CD4-positive, alpha-beta T cell treated with Interleukin-12 subunit alpha and Interleukin-12 subunit beta, for 1 hour (primary cell): Measurements from ENCODE around the gene SNTB2.
A peak's percentile ranks its signal among the peaks of the same experiment; 100 is the strongest.
"Not testable (repeated sequence)": the region's sequence is repeated elsewhere in the genome, so short reads cannot be mapped to it uniquely, and the experiment has no call there.

Experiments
- DNase-seq: peaks from one replicate; pipeline ENCODE4 v3.0.0-alpha.2; 2020

Gene SNTB2

DNA sequence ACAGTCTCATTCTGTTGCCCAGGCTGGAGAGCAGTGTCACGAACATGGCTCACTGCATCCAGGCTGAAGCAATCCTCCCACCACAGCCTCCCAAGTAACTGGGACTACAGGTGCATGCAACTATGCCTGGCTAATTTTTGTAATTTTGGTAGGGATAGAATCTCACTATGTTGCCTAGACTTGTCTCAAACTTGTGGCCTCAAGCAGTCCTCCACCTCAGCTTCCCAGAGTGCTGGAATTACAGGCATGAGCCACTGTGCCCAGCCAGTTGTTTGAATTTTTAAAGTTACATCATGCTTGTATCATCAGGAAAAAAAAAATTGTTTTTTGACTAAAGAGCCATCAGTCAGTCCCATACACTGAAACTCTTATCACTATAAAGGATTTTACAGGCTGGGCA, 107.1 kb downstream of the SNTB2 start:
- no peak for DNase-seq

GRCh38 chr16:69296771-69297170, 109.8 kb downstream of the SNTB2 start:
- not testable (repeated sequence) for DNase-seq

- DNase-seq: no peak
Measured at GRCh38 chr16:69298261-69298660, 111.3 kb downstream of the SNTB2 start.

- DNase-seq: no peak
Measured at GRCh38 chr16:69301187-69301586, 114.2 kb downstream of the SNTB2 start.

DNA sequence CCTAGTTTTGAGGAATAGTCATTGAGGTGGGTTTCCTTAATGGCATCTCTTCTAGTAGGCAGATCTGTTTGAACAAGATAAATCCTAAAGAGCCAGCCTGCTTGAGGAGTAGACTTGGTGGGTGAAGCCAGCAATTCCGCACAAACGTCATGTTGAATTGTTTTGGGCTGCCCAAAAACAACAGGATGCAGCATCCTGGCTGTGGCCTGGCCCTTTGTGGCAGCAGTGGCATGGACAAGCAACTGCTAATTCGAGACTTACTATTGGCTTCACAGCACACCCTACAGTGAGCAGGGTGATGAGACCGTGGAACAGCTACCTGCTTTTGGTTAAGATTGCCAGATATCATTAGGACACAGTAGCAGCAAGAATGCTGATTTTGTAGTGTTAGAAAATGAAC, 114.9 kb downstream of the SNTB2 start:
- DNase-seq: no peak

DNA sequence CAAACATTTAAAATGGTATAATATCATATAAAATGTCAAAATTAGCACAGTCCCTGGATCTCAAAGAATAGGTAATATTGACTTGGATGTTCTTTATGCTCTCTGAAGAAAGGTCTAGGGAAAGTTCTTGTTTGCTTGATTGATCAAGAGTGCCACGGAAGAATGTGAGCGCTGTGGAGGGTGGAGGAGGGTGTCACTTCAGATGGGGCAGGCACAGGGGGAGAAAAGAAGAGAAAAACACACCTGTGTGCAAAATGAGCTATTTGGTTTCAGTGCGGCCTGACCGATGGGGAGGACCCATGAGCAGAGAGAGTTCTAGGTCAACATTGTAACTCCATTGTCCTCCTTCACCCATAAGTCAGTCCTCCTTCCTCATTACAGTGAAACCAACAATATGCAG, 115.3 kb downstream of the SNTB2 start:
- DNase-seq: no peak

- DNase-seq: no peak
Measured at GRCh38 chr16:69306031-69306430, 119.1 kb downstream of the SNTB2 start.

GRCh38 chr16:69307091-69307490, 120.1 kb downstream of the SNTB2 start:
- DNase-seq: no peak

DNA sequence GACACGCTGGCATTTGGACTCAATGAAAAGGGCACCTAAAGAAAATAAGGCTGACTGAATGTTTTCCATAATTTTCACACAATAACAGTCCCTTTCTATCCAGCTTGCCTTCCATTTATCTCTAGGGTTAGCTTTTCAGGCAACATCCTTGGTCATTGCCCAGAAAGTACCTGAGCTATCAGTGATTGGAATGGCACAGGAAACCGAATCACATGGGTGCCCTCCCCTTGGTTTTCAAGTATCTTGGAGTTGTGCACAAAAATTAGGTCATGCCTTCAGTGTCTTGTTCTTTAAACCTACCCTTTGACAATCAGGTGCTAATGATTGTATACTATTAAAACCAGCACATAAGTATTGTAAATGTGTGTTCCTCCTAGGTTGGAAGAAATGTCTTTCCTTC, 120.9 kb downstream of the SNTB2 start:
- no peak for DNase-seq

- no peak for DNase-seq
Measured at GRCh38 chr16:69309316-69309715, 122.4 kb downstream of the SNTB2 start.

- peak; percentile 98 for DNase-seq
Measured at GRCh38 chr16:69310653-69311532, 123.9 kb downstream of the SNTB2 start, which contains the start of gene VPS4A. TSS of gene VPS4A (plus strand) at chr16:69311350. CDS start at chr16:69311512, 162 bp downstream.

GRCh38 chr16:69311533-69312387, 124.8 kb downstream of the SNTB2 start:
- peak; percentile 45 for DNase-seq

DNA sequence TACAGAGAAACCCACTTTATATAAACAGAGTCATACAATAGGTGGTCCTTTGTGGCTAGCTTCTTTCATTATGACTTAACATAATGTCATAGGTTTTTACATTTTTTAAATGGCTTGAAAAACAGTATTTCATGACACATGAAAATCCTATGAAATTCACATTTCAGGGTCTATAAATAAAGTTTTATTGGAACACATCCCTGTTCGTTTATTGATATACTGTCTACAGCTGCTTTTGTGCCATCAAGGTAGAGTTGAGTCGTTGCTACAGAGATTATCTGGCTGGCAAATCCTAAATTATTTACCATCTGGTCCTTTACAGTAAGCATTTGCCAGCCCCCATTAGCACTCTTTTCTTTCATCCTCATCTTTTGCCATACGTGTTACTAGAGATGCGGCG, 126.5 kb downstream of the SNTB2 start:
- no peak for DNase-seq

DNA sequence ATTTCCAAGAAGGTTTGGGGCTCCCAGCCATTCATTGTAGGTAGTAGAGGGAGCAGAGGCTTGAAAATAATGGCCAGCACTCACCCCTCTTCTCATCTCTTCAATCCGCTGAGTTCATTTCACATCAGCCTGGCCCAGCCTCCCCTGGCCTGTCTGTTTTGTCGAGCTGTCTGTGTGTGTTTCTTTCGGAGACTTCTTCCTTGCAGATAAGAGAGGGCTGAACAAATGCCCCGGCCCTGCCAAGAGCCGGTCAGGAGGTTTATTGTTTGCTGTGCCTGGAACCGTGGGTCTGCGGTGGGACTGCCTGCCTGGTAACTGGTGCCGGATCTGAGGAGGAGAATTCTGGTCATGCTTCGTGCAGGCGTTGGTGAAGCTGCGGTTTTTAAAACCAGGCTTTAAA, 127.6 kb downstream of the SNTB2 start:
- DNase-seq: no peak

- no peak for DNase-seq
Measured at GRCh38 chr16:69315486-69316311, 128.7 kb downstream of the SNTB2 start.

DNA sequence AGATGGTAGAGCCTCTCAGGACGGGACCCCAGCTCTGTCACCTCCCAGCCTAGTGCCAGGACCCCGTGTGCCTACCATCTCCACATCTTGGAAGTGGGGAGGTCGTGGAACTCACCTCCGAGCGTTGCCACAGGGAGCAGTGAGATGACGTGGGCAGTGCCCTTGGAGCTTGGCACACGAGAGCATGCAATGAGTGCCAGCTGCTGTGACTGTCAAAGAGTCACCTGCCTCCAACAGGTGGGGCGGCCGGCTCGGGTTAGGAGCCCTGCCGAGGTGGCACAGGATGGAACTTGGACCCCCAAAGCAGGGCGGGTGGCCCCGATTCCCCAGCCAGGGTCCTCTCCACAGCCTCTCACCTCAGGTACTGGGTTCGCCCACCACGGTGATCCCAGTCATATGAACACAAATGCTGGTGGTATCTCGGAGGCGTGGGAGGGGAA, 129.7 kb downstream of the SNTB2 start:
- no peak for DNase-seq

DNA sequence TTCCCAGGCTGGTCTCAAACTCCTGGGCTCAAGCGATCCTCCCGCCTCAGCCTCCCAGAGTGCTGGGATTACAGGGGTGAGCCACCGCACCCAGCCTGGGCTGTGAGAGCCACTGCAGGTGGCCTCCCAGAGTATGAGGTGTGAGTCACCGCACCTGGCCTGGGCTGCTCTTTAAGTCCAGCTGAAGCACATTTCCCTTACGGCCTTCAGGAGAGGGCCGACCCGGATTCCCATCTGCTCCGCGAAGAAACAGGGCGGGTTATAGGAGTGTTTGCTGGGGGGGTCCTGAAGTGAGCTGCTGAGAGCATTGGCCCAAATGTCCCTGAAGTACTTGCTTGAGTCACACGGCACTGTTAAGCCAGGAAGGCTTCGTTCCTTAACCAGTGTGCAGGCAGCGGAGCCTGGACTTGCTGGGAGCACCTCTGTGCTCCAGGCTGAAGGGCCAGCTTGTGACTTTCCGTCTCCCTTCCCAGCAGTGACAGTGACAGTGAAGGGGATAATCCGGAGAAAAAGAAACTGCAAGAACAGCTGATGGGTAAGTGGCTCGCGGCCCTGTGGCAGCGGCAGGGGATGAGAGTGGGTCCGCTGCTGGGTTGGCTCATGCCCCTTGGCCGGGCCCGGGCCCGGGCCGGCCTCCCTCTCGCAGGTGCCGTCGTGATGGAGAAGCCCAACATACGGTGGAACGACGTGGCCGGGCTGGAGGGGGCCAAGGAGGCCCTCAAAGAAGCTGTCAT, 131.4 kb downstream of the SNTB2 start:
- DNase-seq: no peak

DNA sequence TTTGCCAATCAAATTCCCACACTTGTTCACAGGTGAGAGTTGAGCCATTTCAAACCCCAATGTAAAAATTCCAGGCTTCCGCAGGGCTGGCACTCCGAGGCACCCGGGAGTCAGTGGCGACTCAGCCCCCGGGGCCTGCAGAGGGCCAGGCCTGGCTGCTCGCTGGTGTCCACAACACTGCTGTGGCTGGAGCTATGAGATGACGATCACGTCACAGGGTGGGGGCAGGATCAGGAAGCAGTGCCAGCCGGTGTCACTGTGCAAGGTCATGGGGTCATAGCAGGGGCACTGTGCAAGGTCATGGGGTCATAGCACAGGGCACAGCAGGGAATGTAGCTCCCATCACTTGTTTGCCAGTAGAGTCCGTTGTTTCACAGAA, 131.9 kb downstream of the SNTB2 start:
- no peak for DNase-seq

DNA sequence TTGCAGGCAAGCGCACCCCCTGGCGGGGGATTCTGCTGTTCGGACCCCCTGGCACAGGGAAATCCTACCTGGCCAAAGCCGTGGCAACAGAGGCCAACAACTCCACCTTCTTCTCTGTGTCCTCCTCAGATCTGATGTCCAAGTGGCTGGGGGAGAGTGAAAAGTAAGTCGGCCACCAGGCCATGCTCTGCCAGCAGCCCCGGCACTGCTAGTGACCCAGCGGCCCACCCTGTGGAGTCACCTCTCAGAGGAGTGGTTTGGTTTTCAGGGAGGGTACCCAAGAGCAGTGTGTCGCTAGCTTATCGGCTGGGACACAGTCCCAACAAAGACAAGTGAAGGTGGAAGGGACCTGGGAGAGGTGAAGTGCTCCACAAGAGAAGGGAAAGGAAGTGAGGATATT, 132.4 kb downstream of the SNTB2 start:
- no peak for DNase-seq

- DNase-seq: no peak
Measured at GRCh38 chr16:69319826-69320739, 133.1 kb downstream of the SNTB2 start.

GRCh38 chr16:69320740-69321073, 133.7 kb downstream of the SNTB2 start:
- no peak for DNase-seq
